ENCODE results near the gene ANKRD11. TPM values are rescaled to one million over a fixed set of nuclear protein-coding genes. Genes with fewer than 3 reads are reported as not detected.

ANKRD11 gene
- total RNA-seq, 1 experiment from 2014 or later = 266 TPM

DNA sequence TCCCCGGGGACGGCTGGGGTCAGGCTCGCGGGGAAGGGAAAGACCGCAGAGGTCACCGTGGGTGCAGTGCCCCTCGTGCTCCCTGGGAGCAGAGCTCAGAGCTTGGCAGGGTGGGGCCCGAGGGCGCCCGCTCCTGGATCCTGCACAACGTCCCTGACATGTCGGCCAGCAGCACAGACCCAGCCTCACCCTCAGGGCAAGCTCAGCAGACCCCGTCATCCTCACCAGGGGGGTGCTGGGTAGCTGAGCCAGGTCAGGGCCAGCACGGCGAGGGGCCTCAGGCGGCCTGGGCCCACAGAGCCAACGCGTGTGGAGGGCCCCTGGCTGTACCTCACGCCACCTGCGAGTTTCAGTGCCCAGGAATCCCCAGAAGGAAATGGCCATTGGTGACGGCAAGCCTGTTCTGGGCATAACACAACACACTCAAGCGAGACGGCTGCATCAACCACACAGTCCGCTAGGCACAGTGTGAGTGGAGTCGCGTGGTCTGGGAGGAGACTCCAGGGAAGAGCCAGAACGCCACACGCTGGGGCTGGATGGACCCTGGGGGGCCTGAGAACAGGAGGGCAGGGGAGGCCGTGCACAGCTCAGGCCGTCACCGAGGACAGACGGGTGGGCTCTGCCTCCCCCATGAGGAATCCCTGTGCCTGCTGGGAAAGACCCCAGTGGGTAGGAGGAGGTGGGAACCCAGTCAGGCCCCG lies 212.6 kb downstream of the ANKRD11 start:
- 0 out of 2 replicates have a peak, but pooled peaks have one; percentile 6 for ATAC-seq
- Histone ChIP-seq H3K4me1 (ENCODE audit: control insufficient read depth in 1 of 2, insufficient read depth in 2 of 2, low read length in 2 of 2) (no peaks in the 10 kb centered on the region), H3K9me2 (ENCODE audit: insufficient read depth) (no peaks in the 10 kb centered on the region), H3K27me3 (ENCODE audit: insufficient read depth, low read length) (no peaks in the 10 kb centered on the region), H3K4me3 (replicated peaks in 1 of 2; ENCODE audit: low read depth in 1 of 2, low read length in 2 of 2) (no peak overlapping the region), H3K4me2 (ENCODE audit: low read length) (no peak overlapping the region), H3K27ac (ENCODE audit: low read depth, low read length) (no peak overlapping the region), H3K79me2 (ENCODE audit: insufficient read depth, low read length) (peaks cover 26% of the 10 kb centered on the region; the same call in 1 of the 2 replicates), H3K9me3 (ENCODE audit: control insufficient read depth in 1 of 2, insufficient read depth in 1 of 2, low read depth in 1 of 2, low read length in 2 of 2) (no peaks in the 10 kb centered on the region), H4K20me1 (ENCODE audit: insufficient read depth) (no peaks in the 10 kb centered on the region), H3K36me3 (ENCODE audit: control insufficient read depth in 1 of 2, insufficient read depth in 2 of 2, low read length in 2 of 2) (peaks cover 48 to 56% of the 10 kb centered on the region in 2 experiments; a peak in 3 of 4 replicates), H2AFZ (ENCODE audit: low read depth, low read length, poor library complexity, severe bottlenecking) (no peak overlapping the region), H3K9ac (ENCODE audit: low read length) (no peak overlapping the region)
- DNase-seq (ENCODE audit: low read depth, low spot score) = no peak
- TF ChIP-seq POLR2AphosphoS5 (IDR thresholded peaks at IDR 0.05; ENCODE audit: low read depth, low read length) (peak; percentile 11; the same call in 1 of the 2 replicates), JUND (IDR thresholded peaks at IDR 0.05) (no peak)
- intact Hi-C loops (cut with micrococcal nuclease) = no loop called here
- no TSS peak for BruUV-seq (replicated peaks)
- RAD21 ChIA-PET (ENCODE audit: low non-redundant PET in 1 of 2, low total read pairs in 2 of 2, uncharacterized antibody in 2 of 2, unreplicated experiment in 2 of 2) = no interaction called here
- POLR2A ChIA-PET = no interaction called here
- CTCF ChIA-PET = no interaction called here

DNA sequence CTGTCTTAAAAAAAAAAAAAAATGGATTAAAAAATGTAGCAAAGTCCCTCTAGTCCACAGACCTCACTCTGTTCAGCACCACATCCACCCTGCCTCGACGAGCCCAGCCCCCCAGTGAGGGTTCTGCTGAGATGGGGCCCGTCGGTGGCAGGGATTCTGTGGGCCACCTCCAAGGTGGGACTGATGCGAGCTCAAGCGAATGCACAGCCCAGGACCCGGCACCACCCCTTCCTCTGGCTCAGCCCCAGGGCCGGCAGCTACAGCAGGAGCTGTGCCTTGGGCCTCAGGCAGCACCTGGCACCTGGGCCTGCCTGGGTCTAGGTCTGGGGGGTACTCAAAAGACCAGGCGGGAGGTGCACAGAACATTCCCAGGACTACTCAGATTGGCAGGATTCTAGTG lies 213.3 kb downstream of the ANKRD11 start:
- H3K4me3 ChIP-seq (replicated peaks in 1 of 2; ENCODE audit: low read depth in 1 of 2, low read length in 2 of 2) = no peak overlapping the region
- TF ChIP-seq POLR2AphosphoS5 (IDR thresholded peaks at IDR 0.05; ENCODE audit: low read depth, low read length) (0 out of 2 replicates have a peak, but pooled peaks have one; percentile 20), EZH2 (IDR thresholded peaks at IDR 0.05) (no peak)
- ChIA-PET CTCF (no interaction called here), POLR2A (no interaction called here), RAD21 (ENCODE audit: low non-redundant PET in 1 of 2, low total read pairs in 2 of 2, uncharacterized antibody in 2 of 2, unreplicated experiment in 2 of 2) (no interaction called here)
- no peaks in the 10 kb centered on the region for H3K9me2 ChIP-seq (ENCODE audit: insufficient read depth)
- H3K9me3 ChIP-seq (ENCODE audit: control insufficient read depth in 1 of 2, insufficient read depth in 1 of 2, low read depth in 1 of 2, low read length in 2 of 2) = no peaks in the 10 kb centered on the region
- H3K79me2 ChIP-seq (ENCODE audit: insufficient read depth, low read length) = peaks cover 26% of the 10 kb centered on the region; the same call in 1 of the 2 replicates
- no TSS peak for BruUV-seq (replicated peaks)
- H3K4me1 ChIP-seq (ENCODE audit: control insufficient read depth in 1 of 2, insufficient read depth in 2 of 2, low read length in 2 of 2) = no peaks in the 10 kb centered on the region
- DNase-seq (ENCODE audit: low read depth, low spot score) = no peak
- H3K9ac ChIP-seq (ENCODE audit: low read length) = no peak overlapping the region
- ATAC-seq = no peak
- no peak overlapping the region for H3K4me2 ChIP-seq (ENCODE audit: low read length)
- no peak overlapping the region for H3K27ac ChIP-seq (ENCODE audit: low read depth, low read length)
- intact Hi-C loops (cut with micrococcal nuclease) = no loop called here
- peaks cover 46 to 59% of the 10 kb centered on the region in 2 experiments; a peak in 3 of 4 replicates for H3K36me3 ChIP-seq (ENCODE audit: control insufficient read depth in 1 of 2, insufficient read depth in 2 of 2, low read length in 2 of 2)
- H2AFZ ChIP-seq (ENCODE audit: low read depth, low read length, poor library complexity, severe bottlenecking) = no peak overlapping the region
- H3K27me3 ChIP-seq (ENCODE audit: insufficient read depth, low read length) = no peaks in the 10 kb centered on the region
- H4K20me1 ChIP-seq (ENCODE audit: insufficient read depth) = no peaks in the 10 kb centered on the region

Measured in HCT116 (cell line).